GM21619 (cell line): Measurements from ENCODE around the gene RPL15.
"Not testable (repeated sequence)": the region's sequence is repeated elsewhere in the genome, so short reads cannot be mapped to it uniquely, and the experiment has no call there.

ENCODE experiments used
- ATAC-seq: cut with Tn5 transposase; IDR thresholded peaks from one replicate; pipeline ENCODE4 v1.9.1; 2021; ENCODE audit not compliant: unreplicated experiment

Gene RPL15

DNA sequence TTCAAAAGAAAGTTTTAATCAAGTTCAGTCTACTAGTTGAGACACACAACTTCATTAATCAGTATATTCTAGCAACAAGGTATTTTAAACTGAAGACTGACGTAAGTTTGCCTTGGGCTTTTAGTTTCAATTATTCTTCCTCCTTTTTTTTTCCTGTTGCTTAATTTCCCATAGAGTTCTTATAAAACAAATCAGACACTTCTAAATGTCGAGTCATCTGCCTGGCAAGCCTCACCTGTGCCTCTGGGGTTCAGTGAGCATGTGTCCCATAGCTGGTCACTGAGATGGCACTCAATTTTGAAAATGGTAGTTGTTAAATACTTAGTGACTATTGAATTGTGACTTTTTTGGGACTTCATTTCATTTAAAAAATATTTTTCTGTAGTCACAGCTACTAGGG is 27.5 kb upstream of the RPL15 start:
- ATAC-seq = no peak

DNA sequence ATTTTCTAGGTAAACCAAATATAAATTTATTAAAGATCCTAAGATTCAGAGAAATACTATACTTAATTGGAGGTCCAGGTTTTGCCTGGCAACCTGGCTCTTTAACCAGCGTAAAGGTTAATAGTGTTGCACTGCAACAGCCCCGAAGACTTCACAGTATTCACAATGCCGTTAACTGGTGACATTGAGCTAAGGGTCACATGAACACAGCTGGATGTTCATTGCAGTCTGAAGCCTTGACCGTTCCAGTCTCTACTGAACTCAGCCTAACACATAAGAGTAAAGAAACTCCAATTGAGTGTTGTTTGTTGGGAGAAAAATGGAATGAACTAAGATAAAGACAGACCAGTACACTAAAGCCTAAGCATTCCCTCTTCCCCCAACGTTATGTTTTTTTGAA is 27.0 kb upstream of the RPL15 start:
- ATAC-seq = no peak

DNA sequence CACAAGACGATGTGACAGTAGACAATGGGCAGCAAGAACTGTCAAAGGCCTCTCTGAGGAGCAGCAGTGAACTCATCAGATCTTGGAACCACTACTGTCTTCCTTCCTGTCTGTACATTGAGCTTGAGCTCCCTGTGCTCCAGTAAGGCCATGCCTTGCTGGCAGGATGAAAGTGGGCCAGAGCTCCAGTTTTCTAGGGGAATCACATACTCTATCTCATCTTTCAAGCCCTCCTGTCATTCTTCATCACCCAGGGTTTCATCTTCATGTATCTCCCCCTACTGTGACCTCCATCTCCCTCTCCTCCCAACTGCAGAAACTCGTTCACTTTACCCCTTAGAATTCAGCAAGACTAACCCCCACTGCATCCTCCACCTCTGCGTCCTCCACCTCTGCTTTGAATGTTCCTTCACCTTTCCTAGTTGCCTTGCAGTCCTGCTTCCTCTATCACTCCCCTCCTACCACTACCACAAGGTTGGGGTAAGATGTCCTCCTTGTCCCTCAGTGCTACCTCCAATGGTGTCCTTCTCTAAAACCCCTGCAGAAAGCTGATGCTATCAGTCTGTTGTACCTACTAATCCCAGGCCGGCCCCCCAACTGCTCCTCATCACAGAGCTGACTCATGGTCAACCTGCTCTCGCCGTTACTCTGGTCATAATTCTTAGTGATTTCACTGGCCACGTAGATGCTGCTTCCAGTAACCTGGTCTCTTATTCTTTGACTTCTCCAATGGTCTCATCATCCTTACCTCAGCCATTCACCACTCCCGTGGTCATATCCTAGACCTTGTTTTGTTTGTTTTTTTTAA is 22.5 kb upstream of the RPL15 start:
- ATAC-seq = no peak

DNA sequence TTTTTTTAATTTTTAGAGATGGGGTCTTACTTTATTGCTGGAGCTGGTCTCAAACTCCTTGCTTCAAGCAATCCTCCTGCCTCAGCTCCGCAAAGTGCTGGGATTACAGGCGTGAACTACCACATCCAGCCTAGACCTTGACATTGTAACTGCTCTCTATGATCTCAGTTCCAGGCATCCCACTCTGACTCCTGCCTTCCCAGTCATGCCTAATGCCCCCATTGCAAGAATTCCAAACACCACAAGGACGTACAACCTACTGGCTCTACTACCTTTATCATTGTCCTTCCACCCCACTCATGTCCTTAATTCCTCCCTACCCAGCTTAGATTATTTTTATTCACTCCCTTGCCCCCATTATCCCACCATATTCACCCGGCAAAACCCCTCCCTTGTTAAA is 21.8 kb upstream of the RPL15 start:
- no peak for ATAC-seq

DNA sequence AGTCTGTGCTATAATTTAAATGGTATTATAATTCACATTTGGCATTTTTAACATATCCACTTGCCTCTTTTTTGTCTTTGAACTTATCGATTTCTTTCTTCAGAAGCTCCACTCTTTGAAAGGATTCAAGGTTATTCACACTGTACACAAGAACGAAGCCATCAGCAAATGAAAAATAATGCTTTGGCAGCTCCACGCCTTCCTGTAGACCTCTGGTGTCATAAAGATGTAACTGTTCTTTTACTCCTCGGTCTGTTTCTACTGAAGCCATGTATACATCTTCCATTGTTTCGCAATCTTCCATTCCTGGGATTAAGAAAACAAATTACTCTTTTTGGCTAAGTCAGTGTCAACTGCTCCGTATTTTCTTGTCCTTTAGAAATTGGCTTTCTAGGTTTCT is 16.2 kb upstream of the RPL15 start:
- no peak for ATAC-seq

DNA sequence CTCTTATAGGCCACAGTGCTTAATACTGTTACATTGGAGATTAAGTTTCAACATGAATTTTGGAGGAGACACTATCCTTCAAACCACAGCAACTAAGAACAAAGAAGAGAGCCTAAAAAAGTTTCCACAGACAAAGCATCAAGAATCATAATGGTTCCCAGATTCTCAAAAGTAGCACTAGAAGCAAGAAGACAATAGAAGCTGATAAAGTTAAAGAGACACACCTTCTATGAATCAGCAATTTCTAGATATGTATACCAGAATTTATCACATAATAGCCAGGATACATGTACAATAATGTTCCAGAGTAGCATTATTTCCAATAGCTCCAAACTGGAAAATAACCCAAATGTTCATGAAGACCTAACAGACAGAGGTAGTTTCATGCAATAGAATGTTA is 12.4 kb upstream of the RPL15 start:
- no peak for ATAC-seq

DNA sequence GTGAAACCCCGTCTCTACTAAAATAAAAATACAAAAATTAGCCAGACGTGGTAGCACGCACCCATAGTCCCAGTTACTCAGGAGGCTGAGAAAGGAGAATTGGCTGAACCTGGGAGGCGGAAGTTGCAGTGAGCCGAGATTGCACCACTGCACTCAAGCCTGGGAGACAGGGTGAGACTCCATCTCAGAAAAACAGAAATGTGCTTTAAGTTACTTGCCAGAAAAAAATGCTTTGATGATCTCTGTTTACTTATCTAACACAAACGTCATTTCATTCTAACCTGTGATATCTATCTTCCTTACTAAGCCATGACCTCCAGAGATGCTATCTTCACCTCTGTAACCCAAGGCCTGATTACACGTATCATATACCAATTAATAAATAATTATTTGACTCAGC is 7.6 kb upstream of the RPL15 start:
- no peak for ATAC-seq

DNA sequence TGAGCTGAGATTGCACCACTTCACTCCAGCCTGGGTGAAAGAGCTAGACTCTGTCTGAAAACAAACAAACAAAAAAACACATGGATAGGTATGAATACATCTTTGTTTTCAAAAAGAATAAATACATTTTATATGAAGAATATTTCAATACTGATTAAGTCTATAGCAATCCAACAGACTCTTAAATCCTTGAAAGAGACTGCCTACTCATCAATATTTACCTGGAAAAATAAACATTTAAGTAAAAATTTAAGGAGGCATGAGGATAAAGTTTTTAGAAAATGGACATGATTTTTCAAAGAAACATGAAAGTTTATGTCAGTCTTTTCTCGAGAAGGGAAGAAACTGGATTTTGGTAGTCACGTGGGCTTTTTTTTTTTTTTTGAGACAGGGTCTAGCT is 5.5 kb upstream of the RPL15 start:
- ATAC-seq = no peak

DNA sequence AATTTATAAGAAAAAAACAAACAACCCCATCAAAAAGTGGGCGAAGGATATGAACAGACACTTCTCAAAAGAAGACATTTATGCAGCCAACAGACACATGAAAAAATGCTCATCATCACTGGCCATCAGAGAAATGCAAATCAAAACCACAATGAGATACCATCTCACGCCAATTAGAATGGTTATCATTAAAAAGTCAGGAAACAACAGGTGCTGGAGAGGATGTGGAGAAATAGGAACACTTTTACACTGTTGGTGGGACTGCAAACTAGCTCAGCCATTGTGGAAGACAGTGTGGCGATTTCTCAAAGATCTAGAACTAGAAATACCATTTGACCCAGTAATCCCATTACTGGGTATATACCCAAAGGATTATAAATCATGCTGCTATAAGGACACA is 4.6 kb upstream of the RPL15 start:
- not testable (repeated sequence) for ATAC-seq

DNA sequence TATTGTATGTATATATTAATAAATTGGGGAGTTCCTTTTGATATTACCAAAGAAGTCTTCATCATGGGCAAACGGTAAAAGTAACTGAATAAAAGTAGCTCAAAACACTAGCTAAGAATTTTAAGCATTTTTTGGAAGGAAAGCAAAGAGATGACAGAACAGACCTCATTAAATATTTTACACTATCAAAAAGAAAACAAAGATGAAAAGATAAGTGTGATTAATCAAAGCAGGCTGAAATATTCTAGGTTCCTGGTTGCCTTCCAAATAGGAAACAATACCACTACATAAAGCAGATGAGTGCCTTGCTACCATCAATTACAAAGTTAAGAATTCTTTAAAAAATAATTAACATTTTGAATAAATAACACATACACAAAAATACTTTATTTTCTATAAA is 3.8 kb upstream of the RPL15 start:
- no peak for ATAC-seq

DNA sequence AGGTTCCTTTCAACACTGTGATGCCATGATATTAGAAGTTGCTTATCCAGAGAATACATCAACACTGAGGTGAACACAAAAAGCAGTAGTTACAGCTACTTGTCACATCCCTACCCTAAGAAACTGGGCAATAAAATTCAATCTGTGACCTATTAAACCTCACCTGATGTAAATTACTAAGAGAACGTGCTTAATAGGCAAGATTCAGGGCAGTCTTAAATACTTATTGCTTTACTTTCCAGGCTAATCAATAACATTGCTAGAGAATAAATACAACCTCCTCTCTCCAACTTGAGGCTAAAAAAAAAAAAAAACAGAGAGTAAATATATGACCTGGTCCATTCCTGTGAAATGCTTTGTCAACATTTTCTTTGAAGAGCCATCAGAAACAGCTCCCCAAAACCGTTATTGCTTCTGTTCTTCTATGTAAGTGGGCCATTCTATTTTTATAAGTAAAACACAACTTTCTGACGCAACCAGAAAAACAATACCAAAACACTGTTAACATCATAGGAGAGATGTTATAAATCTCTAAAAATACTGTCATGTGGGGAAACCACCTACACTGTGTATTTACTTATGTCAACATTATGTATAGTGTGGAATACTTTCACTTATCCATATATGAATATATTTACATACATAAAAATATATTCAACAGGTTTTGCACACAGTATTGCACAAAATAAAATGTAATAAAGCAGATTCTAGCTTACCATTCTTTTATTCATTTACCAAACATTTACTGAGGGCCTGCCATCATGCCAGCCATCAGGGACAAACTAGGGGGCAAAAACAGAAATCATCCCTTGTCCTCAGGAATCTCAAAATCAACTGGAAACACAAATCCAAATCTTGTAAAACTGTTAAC is 2.8 kb upstream of the RPL15 start:
- ATAC-seq = no peak

DNA sequence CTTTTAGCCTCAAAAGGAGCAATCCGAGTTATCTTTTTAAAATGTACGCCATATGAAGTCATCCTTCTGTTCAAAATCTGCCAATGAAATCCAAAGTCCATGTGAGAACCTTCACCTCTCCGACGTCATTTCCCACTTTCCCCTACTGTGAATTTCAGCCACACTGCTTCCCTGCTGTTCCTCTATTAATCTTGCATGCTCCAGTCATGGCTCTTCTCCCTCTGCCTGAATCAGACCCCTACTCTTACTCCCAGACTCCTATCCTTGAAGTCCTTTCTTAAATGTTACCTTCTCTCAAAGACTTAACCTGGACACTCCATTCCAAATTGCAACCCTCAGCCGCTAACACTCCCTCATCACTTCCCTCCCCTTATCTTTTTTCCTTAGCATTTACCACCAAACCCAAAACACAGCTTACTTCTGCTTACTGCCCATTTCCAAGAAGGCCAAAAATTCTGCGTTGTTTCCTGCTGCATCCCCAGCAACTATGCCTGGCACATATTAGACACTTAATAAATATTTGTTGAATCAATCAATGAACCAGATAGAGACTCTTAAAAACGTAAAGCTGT is 1.3 kb upstream of the RPL15 start:
- ATAC-seq = no peak

DNA sequence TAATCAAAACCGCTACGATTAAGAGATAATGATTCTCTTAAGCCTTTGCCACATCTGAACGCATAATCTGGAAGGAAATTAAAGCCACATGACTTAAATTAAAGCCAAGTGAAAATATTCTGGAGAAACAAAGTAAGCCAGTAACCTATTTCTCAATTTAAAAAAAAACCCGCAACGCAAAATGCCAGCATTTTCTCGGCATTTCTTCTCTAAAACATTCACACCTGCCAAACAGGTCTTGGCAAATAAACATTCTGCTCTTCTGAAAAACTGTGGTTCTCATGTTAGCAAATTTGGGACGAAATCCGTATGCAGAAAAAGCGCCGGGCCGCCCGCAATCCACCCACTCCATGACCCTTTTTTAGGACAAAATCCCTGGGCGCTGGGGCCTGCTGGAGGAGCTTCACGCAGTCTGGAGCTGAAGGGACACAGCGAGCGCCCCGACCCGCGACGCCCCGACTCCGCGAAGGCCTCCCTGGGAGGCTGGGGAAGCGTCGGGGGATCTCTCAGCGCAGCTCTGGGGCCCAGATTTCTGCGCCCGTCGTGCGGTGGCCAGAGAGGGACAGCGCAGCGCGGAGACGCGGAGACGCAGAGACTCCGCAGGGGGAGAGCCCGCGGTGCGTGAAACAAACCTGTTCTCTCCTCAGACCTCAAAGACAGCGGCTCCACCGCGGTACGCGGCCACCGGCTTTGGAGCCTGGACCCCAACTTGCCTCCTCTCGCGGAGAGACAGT is 613 bp upstream of the RPL15 start:
- peak; percentile 45 for ATAC-seq

DNA sequence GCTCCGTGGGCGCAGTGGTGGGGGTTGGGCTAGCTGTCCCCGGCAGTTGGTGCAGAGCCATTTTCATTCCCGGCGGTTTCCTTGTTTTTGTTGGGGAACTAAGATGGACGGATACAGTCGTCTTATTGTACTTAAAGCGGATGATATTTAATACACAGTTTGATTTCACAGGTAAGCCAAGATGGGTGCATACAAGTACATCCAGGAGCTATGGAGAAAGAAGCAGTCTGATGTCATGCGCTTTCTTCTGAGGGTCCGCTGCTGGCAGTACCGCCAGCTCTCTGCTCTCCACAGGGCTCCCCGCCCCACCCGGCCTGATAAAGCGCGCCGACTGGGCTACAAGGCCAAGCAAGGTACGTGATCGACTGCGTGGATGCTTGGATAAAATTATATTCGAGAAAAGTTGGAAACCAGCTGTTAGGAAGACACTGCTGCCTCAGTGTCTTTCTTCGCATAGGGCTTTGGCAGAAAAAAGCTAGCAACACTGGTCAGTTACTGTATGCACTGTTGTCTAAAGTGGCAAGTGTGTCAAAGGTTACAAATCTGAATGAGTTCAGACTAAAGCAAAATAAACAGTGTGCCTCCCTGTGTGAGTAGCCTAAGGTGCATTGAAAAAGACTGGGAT is 859 bp downstream of the RPL15 start:
- ATAC-seq = not testable (repeated sequence)

DNA sequence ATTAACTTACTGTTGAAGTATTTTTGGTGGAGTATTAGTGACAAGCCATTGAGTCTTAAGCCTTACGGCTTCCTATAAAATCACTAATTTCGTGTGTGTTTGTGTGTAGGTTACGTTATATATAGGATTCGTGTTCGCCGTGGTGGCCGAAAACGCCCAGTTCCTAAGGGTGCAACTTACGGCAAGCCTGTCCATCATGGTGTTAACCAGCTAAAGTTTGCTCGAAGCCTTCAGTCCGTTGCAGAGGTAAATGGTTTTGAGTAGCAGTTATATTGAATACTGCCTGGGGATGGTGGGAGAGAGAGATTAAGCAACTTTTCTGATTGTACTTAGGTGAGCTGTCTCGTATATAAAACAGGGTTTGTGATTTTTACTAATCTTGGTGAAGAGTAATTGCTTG is 1.4 kb downstream of the RPL15 start:
- ATAC-seq = not testable (repeated sequence)

DNA sequence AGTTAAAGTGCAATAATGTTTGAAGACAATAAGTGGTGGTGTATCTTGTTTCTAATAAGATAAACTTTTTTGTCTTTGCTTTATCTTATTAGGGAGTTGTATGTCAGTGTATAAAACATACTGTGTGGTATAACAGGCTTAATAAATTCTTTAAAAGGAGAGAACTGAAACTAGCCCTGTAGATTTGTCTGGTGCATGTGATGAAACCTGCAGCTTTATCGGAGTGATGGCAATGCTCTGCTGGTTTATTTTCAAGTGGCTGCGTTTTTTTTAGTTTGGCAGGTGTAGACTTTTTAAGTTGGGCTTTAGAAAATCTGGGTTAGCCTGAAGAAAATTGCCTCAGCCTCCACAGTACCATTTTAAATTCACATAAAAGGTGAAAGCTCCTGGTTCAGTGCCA is 2.7 kb downstream of the RPL15 start:
- ATAC-seq = no peak

DNA sequence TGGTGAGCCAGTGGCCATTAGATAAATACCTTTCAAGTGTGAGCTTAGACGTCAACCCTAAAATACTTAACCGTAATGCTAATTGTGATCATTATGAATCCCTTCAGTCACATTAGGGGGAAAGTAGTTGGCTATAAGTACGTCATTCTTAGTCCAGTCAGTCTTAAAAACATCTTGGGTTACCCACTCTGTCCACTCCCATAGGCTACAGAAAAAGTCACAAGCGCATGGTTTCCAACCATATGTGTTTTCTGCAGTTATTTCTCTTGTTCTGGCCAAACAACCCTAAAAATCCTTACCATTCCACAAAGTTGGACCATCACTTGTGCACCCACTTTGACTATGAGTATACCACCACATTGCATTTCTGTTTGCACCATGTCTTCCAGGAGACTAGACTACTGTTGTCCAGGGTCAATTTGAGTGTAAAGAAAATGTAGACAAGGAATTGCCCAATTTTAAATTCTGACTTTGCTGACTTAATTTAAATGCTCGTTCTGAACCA is 3.3 kb downstream of the RPL15 start:
- no peak for ATAC-seq

DNA sequence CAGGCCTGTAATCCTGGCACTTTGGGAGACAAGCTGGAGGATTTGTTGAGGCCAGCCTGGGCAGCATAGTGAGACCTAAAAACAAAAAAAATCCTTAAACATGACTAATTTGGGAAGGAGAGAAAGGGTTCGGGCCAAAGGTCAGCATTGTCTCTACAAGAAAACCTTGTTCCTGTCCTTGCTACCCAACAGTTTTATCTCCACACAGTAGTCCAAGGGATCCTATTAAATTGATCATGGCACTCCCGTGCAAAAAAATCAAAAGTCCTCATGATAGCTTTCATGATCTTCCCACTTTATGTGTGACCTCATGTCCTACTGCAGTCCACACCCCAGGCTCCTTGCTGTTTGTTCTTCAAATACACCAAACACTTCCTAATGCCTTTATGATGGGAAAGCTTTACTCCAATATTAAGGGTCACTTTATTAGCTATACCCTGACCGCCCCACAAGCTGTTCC is 4.2 kb downstream of the RPL15 start:
- no peak for ATAC-seq

DNA sequence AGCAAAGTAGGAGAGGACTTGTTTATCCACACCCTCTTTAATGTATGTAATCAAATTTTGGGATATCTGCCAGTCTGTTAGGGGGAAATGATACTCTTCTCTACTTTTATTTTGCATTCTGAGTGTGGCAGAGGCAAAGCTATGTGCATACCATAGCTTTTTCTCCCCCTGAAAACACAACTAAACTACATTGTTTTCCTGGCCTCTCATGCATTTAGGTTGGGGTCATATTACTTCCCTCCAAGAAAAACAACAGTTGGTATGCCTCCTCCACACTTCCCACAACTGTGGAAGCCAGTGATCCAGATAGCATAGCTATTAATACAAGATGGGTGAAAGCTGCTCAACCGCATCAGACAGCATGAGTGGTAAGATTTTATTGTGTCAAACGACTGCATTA is 6.9 kb downstream of the RPL15 start:
- no peak for ATAC-seq

DNA sequence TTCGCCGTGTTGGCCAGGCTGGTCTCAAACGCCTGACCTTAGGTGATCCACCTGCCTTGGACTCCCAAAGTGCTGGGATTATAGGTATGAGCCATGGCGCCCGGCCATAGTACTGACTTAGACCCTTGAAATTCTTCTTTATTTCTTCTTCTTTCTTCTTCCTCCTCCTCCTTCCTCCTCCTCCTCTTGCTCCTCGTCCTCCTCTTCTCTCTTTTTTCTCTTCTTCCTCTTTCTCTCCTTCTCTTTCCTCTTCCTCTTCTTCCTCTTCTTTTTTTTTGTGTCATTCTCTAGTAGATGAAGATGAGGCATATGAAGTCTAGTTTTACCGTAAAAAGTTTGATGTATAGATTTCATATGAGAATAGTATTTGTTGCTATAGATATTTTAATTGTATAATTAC is 9.3 kb downstream of the RPL15 start:
- ATAC-seq = no peak

DNA sequence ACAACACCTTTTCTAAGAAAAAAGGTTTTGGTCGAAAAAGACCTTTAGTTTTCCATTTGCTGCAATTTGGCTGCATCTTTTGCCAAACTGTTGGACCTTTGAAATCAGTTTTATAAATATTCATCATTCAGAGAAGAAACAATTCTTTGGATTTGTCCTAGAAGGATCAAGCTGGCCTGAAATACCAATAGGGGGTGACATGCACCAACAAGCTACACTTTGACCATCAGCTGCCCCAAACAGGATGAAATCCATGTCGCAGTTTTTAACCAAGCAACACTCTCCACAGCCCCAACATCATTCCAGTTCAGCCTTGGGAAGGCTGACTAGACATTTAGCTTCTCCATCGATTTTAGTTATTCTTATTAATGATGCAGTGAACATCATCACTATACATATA is 9.8 kb downstream of the RPL15 start:
- ATAC-seq = no peak
